DMS 273 (cell line): ENCODE data around the gene SMAD6.
"Not testable (repeated sequence)": the region's sequence is repeated elsewhere in the genome, so short reads cannot be mapped to it uniquely, and the experiment has no call there.

ENCODE experiments used
- DNase-seq: peaks from one replicate; lab custom pipeline; 2025; ENCODE audit not compliant: unreplicated experiment; lab: John Stamatoyannopoulos, UW

Gene SMAD6

GRCh38 chr15:66674756-66675155, 27.3 kb upstream of the SMAD6 start:
- DNase-seq, result no peak

- DNase-seq, result no peak
Observed at GRCh38 chr15:66675446-66675845, 26.6 kb upstream of the SMAD6 start.

- DNase-seq, result no peak
Observed at GRCh38 chr15:66677336-66677735, 24.7 kb upstream of the SMAD6 start.

- DNase-seq, result no peak
Observed at GRCh38 chr15:66679061-66679656, 22.9 kb upstream of the SMAD6 start.

GRCh38 chr15:66679657-66680108, 22.4 kb upstream of the SMAD6 start:
- peak; percentile 46 for DNase-seq

GRCh38 chr15:66680502-66680901, 21.5 kb upstream of the SMAD6 start:
- no peak for DNase-seq

GRCh38 chr15:66681395-66681794, 20.6 kb upstream of the SMAD6 start:
- DNase-seq, result no peak

GRCh38 chr15:66682246-66682645, 19.8 kb upstream of the SMAD6 start:
- DNase-seq, result no peak

- no peak for DNase-seq
Observed at GRCh38 chr15:66682865-66683264, 19.2 kb upstream of the SMAD6 start.

GRCh38 chr15:66684136-66684681, 17.8 kb upstream of the SMAD6 start:
- no peak for DNase-seq

- no peak for DNase-seq
Observed at GRCh38 chr15:66685638-66686150, 16.3 kb upstream of the SMAD6 start.

- DNase-seq, result not testable (repeated sequence)
Observed at GRCh38 chr15:66690912-66691311, 11.1 kb upstream of the SMAD6 start.

- DNase-seq, result no peak
Observed at GRCh38 chr15:66691727-66692126, 10.3 kb upstream of the SMAD6 start.

GRCh38 chr15:66692391-66692790, 9.6 kb upstream of the SMAD6 start:
- DNase-seq, result no peak

GRCh38 chr15:66692808-66693596, 9.0 kb upstream of the SMAD6 start:
- no peak for DNase-seq

- DNase-seq, result no peak
Observed at GRCh38 chr15:66696770-66697169, 5.3 kb upstream of the SMAD6 start.

GRCh38 chr15:66698318-66698961, 3.6 kb upstream of the SMAD6 start:
- peak; percentile 77 for DNase-seq

- DNase-seq, result no peak
Observed at GRCh38 chr15:66698971-66699370, 3.1 kb upstream of the SMAD6 start.

GRCh38 chr15:66700412-66700801, 1.6 kb upstream of the SMAD6 start:
- DNase-seq, result peak; percentile 37

GRCh38 chr15:66700802-66701421, 1.1 kb upstream of the SMAD6 start:
- peak; percentile 96 for DNase-seq

- DNase-seq, result peak; percentile 80
Observed at GRCh38 chr15:66701422-66702034, 508 bp upstream of the SMAD6 start.
